Endothelial cell of umbilical vein (primary cell): Measurements from ENCODE around the gene SYNPO2.

Experiments
- CTCF ChIP-seq, 2 donors: IDR thresholded peaks; 1 replicate in 1 of 2; 2 replicates in 1 of 2; pipeline ENCODE4 v1.5.1; 2011; ENCODE audit warnings: low read length in 2 of 2, mild to moderate bottlenecking in 2 of 2, moderate library complexity in 2 of 2, control low read depth in 1 of 2, inconsistent platforms in 1 of 2, low read depth in 1 of 2; ENCODE audit not compliant: insufficient read depth in 1 of 2; ENCODE audit errors: extremely low read depth in 1 of 2
- EZH2 ChIP-seq: IDR thresholded peaks from 2 replicates; pipeline ENCODE4 v1.6.1; 2012; ENCODE audit warnings: borderline replicate concordance, low read depth, mild to moderate bottlenecking, moderate library complexity, low read length, inconsistent platforms; ENCODE audit not compliant: severe bottlenecking
- FOS ChIP-seq: IDR thresholded peaks from 2 replicates; pipeline ENCODE4 v1.6.1; 2011; ENCODE audit warnings: mild to moderate bottlenecking, low read length, moderate library complexity, borderline replicate concordance; ENCODE audit not compliant: insufficient read depth
- GATA2 ChIP-seq: IDR thresholded peaks from 2 replicates; pipeline ENCODE4 v1.7.0; 2011; ENCODE audit warnings: low read depth, mild to moderate bottlenecking, moderate library complexity, mixed read lengths, low read length; ENCODE audit not compliant: insufficient read length, insufficient read depth
- JUN ChIP-seq: IDR thresholded peaks from 2 replicates; pipeline ENCODE4 v1.6.1; 2011; ENCODE audit warnings: borderline replicate concordance, low read depth; ENCODE audit not compliant: insufficient read length, insufficient read depth
- MAX ChIP-seq: IDR thresholded peaks from 2 replicates; pipeline ENCODE4 v1.6.1; 2011; ENCODE audit not compliant: insufficient read depth, insufficient read length
- MYC ChIP-seq: IDR thresholded peaks from one replicate; pipeline ENCODE4 v1.6.1; 2011; ENCODE audit warnings: mild to moderate bottlenecking, low read depth, low read length
- POLR2A ChIP-seq: IDR thresholded peaks from 2 replicates; pipeline ENCODE4 v1.6.1; 2012; ENCODE audit warnings: low read depth, mild to moderate bottlenecking, control low read depth, low read length
- POLR2AphosphoS5 ChIP-seq: IDR thresholded peaks from 2 replicates; pipeline ENCODE4 v1.6.1; 2012; ENCODE audit warnings: low read depth, mild to moderate bottlenecking, control low read depth, low read length, moderate library complexity; ENCODE audit not compliant: insufficient read depth

- TF ChIP-seq CTCF (IDR thresholded peaks at IDR 0.05; ENCODE audit: extremely low read depth in 1 of 2, insufficient read depth in 1 of 2, low read depth in 1 of 2, low read length in 2 of 2) (no peak), EZH2 (no peak), POLR2A (no peak), POLR2AphosphoS5 (no peak), MYC (no peak), MAX (no peak), FOS (no peak), JUN (no peak), GATA2 (no peak)
These were observed 126.0 kb downstream of the SYNPO2 start for GRCh38 chr4:119014658-119015057.
